Measurements from ENCODE around the gene NDUFC1.

Gene NDUFC1

DNA sequence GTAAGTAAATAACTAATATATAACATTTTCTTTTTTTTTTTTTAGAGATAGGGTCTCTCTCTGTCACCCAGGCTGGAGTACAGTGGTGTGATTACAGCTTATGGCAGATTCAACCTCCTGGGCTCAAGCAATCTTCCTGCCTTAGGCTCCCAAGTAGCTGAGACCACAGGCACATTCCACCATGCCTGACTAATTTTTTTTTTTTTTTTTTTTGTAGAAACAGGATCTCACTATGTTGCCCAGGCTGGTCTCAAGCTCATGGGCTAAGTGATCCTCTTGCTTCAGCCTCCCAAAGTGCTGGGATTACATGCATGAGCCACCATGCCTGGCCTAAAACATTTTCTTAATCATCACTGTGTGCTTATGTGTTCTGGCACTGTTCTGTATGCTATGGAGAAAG, 55.0 kb downstream of the NDUFC1 start:
- DNase-seq (ENCODE audit: low spot score) = no peak

DNA sequence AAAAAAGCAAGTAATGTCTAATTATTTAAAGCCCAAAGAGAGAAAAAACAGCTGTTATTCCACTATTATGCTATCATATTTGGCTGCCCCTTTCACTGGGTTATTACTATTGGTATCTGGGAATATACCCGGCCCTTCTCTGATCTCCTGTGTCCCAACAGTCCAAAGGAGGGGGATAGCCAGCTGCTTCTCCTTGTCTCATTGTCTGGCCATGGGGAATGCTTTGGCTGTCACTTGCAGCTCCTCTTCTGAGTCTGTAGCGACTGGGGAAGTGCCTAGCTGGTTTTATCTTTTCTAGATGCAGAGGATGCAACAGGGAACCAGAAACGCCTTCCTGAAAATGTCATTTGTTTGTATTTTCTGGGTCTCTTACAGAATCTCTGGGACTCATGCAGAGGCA, 56.1 kb downstream of the NDUFC1 start:
- DNase-seq (ENCODE audit: low spot score) = no peak

DNA sequence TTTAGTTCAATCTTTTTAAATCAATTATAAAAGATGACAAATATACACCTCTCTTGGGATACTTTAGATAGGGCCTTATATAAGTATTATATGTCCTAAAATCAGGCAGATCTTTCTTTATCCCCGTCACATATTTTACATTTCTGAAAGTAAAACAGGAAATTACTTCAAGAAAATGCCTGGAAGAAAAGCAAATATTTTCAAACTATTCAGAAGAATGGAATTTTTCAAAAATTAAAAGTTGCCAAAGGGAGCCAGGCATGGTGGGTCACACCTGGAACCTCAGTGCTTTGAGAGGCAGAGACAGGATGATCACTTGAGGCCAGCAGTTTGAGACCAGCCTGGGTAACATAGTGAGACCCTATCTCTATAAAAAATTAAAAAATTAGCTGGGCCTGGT, 56.7 kb downstream of the NDUFC1 start:
- DNase-seq (ENCODE audit: low spot score) = no peak

DNA sequence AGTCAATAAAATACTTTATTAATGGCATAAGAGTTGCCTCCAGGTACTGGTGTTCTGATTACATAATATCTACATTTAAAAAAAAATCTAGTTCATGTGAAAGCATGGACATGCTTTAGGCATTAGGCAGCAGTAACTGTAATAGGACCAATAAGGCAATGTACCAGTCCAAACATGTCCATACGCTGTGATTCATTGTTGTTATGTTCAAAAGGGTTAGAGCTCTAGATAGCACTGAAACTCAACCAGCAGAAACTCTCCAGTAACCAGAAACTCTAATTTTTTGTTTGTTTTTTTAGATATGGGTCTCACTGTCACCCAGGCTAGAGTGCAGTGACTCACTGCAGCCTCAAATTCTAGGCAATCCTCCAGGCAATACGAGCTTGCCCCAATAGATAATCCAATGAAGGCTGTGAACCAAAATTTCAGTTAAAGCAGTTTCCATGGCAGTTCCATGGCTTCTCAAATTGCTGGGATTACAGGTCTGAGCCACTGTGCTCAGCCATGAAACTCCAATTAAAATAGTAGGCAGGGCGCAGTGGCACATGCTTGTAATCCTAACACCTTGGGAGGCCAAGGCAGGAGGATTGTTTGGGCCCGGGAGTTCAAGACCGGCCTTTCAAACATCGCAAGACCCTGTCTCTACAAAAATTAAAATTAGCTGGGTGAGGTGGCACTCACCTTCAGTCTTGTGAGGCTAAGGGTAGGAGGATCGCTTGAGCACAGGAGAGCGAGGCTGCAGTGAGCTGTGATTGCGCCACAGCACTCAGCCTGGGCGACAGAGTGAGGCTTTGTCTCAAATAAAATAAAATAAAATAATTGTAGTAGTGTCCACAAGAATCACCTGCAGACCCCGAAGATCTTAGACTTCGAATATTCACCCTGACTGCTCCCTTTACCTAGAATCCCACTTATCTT, 58.6 kb downstream of the NDUFC1 start:
- DNase-seq (ENCODE audit: low spot score) = no peak

DNA sequence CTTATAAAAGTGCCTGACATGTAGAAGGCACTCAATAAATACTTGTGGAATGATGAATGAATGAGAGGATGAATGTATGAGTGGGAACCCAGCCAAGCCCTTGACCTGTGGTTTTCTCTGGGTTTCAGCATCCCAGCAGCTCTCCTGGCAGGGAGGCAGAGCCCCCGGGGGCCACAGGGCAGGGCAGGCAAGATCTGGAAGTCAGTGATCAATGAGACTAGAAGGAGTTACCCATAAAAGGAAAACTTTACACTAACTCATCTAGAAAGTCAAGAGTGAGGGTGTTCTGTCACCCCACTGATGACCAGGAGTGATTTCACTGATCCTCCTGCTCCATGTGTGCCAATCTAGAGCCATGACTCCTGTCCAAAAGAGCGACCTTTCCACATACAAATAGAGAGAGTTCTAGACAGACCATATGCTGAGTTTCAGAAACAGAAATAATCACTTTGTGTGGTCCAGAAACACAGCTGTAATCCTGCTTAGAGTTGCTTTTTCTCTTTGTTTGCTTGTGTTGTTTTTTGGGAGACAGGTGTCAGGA, 59.7 kb downstream of the NDUFC1 start:
- DNase-seq (ENCODE audit: low spot score) = no peak

DNA sequence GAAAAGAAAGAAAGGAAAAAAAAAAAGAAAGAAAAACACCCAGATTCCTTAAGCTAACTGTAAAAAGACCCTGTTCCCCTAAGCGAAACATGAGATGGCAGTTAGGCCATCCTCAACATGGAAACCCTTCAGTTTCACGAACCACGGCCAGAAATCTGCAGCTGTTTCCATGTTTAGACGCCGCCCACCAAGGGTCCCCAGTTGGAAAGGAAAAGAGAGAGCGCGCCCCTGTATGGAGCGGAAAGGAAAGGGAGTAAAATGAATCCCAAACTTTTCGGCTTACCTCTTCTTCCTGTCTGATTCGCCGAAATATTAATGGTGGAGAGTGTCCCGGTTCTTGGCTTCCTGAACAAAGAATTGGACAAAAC, 60.5 kb downstream of the NDUFC1 start:
- no peak for DNase-seq (ENCODE audit: low spot score)

DNA sequence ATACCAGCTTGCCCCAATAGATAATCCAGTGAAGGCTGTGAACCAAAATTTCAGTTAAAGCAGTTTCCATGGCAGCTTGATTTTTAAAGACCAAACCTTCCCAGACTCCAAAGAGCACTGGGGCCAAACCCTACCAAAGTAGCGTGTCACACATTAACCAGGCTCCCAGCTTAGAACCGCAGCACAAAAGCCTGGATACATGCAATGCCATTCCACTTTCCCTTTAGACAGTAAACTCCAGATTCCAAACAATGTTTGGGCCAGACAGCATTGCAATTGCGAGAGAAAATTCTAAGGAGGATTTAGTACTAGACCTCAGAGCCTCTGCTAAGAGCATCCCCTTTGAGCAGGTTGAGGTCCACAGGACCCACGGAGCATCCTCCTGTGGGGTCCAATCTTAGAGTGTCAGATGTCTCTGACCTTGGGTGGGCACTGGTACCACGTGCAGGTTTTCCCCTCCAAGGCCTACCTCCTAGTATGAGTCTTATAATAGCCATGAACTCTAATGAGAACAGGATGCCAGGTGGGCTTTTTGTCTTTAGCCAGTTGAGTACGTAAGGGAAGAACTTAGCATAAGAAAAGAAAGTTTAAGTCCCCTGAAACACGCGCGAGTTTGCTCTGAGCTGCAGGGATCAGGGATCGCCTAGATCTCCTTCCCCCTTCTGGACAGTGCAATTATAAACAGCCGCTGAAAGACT, 61.0 kb downstream of the NDUFC1 start:
- peak; percentile 26 for DNase-seq (ENCODE audit: low spot score)
